ENCODE data around the gene PPIL3.

PPIL3 gene

DNA sequence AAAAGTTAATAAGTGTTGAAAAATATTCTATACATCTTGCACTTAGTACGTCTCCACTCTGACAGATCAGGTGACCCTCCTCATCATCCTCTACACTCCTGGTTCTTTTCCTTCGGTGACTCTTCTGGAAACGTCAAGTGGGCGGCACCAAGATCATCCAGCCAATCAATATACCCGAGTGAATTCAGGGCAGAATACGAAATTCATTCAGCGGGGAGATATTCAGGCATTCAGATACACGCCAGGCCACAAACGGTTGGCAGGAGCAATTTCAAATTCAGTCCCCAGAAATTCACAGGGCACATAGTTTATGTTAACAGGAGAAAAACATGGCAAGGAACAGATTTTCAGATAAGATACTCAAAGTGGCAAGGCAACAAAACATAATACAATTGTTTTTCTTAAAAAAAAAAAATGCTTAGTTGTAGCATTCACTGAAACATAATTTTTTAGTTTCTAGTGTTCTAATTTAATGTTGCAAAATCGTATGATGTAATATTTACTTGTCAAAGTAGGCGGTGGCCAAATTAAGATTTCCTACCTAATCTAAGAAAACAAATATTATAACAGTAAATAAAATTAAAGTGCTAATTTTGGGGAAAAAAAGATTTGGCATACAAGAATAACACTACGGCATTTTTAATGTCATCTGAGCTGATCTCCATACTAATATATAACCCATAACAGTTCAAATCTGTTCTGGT, 28.6 kb downstream of the PPIL3 start:
- DNase-seq (ENCODE audit: low spot score) = peak; percentile 67

DNA sequence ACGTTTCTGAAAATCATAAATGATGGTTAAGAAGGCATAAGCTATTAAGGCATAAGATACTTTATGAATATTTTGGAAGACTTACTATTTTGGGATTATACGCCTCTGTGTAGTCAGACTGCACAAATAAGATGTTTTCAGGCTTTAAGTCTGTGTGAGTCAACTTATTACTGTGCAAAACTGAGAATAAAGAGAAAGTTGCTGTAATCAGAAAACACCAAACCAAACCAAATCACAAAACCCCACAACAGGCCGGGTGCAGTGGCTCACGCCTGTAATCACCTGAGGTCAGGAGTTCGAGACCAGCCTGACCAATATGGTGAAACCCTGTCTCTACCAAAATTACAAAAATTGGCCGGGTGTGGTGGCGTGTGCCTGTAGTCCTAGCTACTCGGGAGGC, 32.1 kb downstream of the PPIL3 start:
- DNase-seq (ENCODE audit: low spot score) = no peak

DNA sequence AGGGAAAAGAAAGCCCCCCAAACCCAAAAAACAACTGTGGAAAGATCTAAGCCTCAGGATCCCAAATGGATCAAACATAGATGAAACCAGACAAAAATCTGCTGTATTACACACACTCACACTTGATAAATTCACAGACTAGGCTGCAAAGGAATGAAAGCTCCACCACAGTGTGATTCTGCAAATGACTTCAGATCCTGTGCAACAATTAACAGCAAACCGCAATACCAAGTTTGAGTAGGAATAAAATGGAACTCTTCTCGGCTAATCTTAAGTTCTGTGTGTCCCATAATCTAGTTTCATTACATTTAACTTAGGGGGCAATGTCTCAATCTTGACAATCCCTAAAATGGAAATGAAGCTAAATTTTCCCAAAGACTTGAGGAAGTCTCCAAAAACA, 36.3 kb downstream of the PPIL3 start:
- DNase-seq (ENCODE audit: low spot score) = no peak

DNA sequence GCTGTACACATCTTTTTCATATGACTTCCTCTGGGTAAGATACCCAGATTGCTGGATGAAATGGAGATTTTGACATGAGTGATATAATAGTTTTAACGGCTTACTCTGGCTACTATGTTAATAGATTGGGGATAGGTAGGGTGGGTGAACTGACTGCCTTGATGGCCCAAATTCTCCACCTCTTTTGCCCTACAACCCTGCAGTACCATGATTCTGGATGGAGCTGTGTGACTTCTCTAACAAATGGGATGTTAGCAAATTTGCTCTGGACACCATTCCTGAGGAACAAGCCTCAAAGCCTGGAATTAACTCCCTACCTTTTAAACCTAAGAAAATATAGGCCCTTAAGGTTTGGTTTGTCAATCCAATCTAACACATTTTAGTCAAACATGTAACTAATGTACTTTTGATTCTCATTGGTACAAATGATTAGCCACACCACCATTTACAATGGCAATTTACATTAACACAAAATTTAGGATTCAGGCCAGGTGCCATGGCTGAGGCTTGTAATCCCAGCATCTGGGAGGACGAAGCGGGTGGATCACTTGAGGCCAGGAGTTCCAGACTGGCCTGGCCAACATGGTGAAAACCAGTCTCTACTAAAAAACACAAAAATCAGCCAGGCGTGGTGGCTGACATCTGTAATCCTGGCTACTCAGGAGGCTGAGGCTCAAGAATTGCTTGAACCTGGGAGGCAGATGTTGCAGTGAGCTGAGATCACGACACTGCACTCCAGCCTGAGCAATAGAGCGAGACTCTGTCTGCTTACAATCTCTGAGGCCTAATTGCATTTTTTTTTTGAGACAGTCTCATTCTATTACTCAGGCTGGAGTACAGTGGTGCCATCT, 37.3 kb downstream of the PPIL3 start:
- no peak for DNase-seq (ENCODE audit: low spot score)

DNA sequence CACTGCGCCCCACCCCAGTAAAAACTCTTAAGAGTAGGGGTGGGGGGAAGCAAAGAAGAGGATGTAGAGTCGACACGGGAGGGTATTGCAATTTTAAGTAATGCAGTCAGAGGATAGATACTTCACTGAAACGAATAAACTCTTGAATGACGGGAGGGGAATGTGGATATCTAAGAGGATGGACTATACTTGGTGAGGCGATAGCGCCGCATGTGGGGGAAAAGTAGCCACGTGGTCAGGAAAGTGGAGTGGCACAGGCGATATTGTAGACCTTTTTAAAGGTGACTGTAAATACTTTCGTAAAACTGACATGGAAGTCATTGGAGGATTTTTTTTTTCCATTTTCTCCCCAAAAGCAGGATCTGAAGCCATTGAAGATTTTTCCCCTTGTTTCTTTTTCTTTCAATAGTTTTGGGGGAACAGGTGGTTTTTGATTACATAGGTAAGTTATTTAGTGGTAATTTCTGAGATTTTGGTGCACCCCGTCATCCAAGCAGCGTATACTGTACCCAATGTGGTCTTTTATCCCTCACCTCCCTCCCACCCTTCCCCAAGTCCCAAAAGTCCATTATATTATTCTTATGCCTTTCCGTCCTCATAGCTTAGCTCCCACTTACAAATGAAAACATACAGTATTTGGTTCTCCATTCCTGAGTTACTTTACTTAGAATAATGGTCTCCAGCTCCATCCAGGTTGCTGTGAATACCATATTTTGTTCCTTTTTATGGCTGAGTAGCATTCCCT, 38.2 kb downstream of the PPIL3 start:
- DNase-seq (ENCODE audit: low spot score) = no peak

DNA sequence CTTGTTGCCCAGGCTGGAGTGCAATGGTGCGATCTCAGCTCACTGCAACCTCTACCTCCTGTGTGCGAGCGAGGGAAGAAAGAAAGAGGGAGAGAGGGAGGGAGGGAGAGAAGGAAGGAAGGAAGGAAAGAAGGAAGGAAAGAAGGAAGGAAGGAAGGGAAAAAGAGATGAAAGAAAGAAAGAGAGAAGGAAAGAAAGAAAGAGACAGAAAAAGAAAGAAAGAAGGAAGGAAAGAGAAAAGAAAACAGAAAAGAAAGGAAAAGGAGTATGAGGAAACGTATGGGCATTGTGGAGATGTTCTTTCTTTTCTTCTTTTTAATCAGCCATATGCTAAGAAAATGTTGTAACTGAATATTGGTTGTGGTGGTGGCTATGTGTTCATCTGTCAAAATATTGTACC, 40.9 kb downstream of the PPIL3 start:
- no peak for DNase-seq (ENCODE audit: low spot score)

DNA sequence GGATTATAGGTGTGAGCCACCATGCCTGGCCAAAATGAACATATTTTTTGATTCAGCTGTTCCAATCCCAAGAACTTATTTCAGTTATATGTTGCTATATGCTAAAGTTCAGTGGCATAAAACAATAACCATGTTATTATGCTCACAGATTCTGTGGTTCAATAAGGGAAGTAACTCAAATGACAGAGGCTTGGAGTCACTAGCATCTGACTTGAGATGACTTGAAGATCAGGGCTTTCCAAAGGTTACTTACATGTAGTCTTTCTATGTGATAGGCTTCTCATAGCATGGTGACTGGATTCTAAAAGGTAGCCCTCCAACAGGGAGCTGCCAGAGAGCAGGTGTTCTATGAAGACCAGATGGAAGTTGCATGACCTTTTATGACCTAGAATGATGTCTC, 41.6 kb downstream of the PPIL3 start:
- DNase-seq (ENCODE audit: low spot score) = no peak

DNA sequence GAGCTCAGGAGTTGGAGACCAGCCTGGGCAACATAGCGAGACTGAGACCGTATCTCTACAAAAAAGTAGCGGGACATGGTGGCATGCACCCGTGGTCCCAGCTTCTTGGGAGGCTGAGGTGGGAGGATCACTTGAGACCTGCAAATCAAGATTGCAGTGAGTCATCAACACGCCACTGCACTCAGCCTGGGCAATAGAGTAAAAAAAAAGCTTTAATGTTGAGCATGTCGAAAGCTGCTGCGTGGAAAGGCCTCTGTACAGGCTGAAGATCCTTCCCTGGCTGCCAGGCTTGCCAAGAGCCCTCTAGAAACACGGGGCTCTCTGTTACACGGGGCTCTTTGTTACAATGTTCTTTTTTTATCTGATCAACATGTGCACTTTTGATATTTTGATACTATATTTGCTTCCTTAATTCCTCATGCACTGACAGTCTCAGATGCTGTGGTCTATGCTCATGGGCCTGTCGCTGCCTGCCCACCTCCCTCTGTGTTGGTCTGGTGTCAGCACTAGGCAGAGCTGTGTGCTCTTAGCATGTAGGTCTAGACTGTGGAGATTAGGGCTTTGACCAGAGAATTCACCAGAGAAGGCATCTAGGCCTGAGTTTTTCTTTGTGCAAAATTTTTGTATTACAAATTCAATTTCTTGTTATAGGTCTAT, 43.1 kb downstream of the PPIL3 start:
- DNase-seq (ENCODE audit: low spot score) = no peak

DNA sequence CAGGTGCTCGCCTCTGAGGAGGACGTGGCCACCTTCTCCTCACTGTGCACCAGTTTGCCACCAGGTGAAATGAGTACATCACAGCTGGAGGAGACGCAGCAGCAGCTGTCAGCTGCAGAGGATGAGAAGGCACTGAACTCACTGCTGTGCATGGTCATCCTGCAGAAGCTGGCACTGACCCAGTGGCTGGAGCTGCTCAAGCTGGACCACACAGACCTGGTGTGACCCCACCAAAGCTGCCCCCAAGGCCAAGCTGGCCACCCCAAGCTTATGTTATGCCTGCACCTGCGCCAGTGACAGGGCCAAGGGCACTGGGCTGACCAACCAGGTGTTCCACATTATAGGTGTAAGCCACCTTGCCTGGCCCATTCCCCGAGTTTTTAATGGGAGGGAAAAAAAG, 43.7 kb downstream of the PPIL3 start:
- no peak for DNase-seq (ENCODE audit: low spot score)

DNA sequence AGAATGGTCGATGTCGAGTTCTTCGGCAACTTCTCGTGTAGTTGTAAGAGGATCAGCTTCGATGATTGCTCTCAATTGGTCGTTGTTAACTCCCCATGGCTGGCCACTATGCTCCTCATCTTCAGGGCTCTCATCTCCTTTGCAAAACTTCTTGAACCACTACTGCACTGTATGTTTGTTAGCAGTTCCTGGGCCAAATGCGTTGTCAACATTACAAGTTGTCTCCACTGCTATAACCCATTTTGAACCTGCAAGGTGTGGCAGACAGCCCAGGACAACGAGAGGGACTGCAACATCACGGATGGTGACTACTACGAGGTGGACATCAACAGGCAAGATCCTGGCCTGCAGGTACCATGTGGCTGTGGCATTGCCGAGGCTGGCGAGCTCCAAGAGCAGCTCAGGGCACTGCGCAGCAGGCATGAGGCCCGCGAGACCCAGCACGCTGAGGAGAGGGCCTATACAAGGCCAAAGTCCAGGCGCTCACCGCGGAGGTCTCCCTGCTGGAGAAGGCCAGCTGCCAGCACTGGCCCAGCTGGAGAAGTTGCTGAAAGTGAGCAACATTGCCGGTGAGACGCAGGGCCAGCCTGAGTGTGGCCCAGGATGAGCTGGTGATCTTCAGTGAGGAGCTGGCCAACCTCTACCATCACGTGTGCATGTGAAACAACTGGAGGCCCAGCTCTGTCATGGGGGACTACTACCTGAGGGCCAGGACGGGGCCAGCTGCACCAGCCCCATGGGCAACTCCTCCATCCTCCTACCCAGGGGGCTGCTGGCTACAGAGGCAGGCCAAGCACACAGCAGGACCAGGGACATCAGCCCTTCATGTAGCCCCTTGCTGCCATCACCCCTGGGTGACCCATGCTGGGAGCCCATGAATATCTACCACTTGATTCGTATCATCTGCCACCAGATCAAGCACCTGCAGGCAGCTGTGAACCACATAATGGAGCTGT, 44.6 kb downstream of the PPIL3 start:
- no peak for DNase-seq (ENCODE audit: low spot score)

DNA sequence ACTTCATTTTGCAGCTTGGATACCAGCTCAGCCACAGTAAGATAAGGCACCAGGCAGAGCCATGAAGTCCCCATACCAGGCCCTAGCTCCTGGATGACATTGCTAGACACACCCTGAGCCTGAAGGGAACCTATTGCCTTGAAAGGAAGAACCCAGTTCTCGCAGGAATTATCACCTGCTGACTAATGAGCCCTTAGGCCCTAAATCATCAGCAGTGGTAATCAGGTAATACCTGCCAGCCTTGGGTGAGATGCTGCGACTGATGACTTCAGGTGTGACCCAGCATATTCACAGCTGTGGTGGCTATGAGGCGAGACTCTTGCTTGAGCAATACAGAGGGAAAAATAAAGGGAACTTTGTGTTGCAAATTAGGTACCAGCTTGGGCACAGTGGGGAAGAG, 49.4 kb downstream of the PPIL3 start:
- DNase-seq (ENCODE audit: low spot score) = no peak

DNA sequence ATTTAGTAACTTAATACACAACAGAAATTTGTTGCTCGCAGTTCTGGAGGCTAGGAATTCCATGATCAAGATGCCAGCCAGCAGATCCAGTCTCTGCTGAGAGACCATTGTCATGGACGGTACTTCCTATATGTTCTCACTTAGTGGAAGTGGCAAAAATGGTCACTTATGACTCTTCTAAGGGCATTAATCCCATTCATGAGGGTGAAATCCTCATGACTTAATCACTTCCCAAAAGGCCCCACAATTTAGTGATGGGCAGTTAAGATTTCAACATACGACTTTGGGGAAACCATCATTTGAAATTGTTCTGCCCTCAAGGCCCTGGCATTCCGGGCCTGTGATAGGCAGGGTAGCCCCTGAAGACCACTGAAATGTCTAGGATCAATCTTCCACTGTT, 54.2 kb downstream of the PPIL3 start:
- DNase-seq (ENCODE audit: low spot score) = no peak

DNA sequence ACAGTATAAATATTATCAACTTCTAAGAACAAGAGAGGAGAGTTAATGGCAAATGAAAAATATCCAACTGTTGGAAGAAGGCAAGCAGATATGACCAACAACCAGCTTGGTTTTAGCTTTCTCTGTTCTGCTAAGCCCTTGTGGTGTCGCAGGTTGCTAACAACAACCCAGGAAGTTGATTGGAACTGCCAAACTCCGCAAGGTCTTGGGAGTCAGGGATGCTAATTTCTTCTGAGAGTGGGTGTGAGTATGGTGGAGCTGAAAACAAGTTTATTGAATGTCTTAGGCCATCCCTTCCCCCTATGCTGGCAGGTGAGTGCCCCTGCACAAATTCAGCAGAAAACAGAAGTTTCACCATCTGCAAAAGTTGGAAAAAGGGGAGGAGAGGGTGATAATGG, 59.6 kb downstream of the PPIL3 start:
- no peak for DNase-seq (ENCODE audit: low spot score)

DNA sequence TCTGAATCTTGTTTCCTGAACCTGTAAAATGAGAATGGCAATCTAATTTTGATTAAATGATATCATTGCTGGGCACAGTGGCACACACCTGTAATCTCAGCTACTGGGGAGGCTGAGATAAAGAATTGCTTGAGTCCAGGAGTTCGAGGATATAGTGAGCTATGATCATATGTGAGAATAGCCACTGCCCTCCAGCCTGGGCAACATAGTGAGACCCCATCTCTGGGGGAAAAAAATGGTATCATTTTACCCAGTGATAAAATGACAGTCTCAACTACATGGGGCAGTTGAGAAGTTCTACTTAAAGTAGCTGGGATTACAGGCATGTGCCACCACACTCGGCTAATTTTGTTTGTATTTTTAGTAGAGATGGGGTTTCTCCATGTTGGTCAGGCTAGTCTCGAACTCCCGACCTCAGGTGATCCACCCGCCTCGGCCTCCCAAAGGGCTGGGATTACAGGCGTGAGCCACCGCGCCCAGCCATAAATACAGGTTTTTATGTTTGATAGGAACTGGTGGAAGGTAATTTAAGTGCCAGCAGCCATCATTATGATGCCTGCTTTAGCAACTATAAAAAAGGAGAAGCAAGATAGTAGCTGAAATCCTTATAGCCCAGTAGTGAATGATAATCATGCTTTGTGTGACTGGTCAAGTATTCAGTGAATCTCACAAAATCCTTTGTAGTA, 60.2 kb downstream of the PPIL3 start:
- no peak for DNase-seq (ENCODE audit: low spot score)

DNA sequence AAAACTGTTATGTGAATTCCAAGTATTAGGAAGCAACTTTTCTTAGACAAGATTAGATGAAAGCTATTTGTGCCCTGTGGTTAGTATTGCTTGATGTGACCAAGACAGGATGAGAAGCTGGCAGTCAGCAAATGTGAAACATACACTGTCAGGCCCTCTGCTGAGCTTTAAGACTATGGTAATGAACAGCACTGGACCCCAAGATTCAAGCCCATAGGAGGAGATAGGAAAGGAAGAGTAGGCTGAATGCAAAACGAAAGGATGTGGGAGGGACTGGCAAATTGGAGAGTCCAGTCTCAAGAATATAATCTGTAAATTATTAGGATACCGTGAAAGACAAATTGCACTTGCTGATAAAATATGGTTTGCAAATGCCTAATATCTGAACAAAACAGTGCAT, 60.8 kb downstream of the PPIL3 start:
- no peak for DNase-seq (ENCODE audit: low spot score)

DNA sequence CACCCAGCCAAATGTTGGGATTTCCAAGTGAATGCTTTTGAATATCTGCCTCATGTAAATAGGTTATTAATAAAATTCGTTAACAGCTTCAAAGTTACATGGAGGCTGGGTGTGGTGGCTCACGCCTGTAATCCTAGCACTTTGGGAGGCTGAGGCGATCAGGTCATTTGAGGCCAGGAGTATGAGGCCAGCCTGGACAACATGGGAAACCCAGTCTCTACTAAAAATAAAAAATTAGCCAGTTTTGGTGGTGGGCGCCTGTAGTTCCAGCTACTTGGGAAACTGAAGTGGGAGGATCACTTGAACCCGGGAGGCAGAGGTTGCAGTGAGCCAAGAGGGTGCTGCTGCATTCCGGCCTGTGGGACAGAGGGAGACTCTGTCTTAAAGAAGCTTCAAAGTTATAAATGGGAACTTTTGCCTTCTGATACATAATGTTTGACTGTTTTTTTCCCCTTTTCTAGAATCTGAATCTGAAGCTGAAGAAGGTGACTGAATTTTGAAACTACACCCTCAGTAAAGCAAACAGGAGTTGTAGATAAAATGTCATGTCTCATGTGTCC, 67.1 kb downstream of the PPIL3 start:
- no peak for DNase-seq (ENCODE audit: low spot score)
